GM18873 (cell line): ENCODE measurements around the gene NDUFS7.
"Not testable (repeated sequence)": the region's sequence is repeated elsewhere in the genome, so short reads cannot be mapped to it uniquely, and the experiment has no call there.

Experiments used
- ATAC-seq: cut with Tn5 transposase; IDR thresholded peaks from one replicate; pipeline ENCODE4 v1.9.1; 2021; ENCODE audit warnings: mild to moderate bottlenecking, moderate library complexity, moderate number of reproducible peaks; ENCODE audit not compliant: unreplicated experiment, low FRiP score

Gene NDUFS7

GRCh38 chr19:1416014-1416841 lies 32.5 kb downstream of the NDUFS7 start:
- no peak for ATAC-seq

GRCh38 chr19:1417145-1417544 lies 33.4 kb downstream of the NDUFS7 start:
- ATAC-seq = no peak

GRCh38 chr19:1417681-1418495 lies 34.2 kb downstream of the NDUFS7 start:
- ATAC-seq = no peak

GRCh38 chr19:1418496-1418775 lies 34.7 kb downstream of the NDUFS7 start:
- ATAC-seq = no peak

GRCh38 chr19:1418951-1419738 lies 35.4 kb downstream of the NDUFS7 start:
- ATAC-seq = no peak

- not testable (repeated sequence) for ATAC-seq
Measured at GRCh38 chr19:1420085-1420484, 36.4 kb downstream of the NDUFS7 start.

GRCh38 chr19:1420590-1420989 lies 36.9 kb downstream of the NDUFS7 start:
- ATAC-seq = no peak

- no peak for ATAC-seq
Measured at GRCh38 chr19:1421218-1421957, 37.7 kb downstream of the NDUFS7 start.

GRCh38 chr19:1421958-1422305 lies 38.2 kb downstream of the NDUFS7 start:
- no peak for ATAC-seq

GRCh38 chr19:1422360-1422759 lies 38.7 kb downstream of the NDUFS7 start:
- ATAC-seq = no peak

- no peak for ATAC-seq
Measured at GRCh38 chr19:1422943-1423342, 39.2 kb downstream of the NDUFS7 start.

GRCh38 chr19:1423436-1424191 lies 39.9 kb downstream of the NDUFS7 start:
- no peak for ATAC-seq

GRCh38 chr19:1424192-1424955 lies 40.7 kb downstream of the NDUFS7 start:
- ATAC-seq = no peak

- ATAC-seq = no peak
Measured at GRCh38 chr19:1425102-1425837, 41.6 kb downstream of the NDUFS7 start.

- ATAC-seq = no peak
Measured at GRCh38 chr19:1425902-1426301, 42.2 kb downstream of the NDUFS7 start.

- ATAC-seq = no peak
Measured at GRCh38 chr19:1426736-1427135, 43.0 kb downstream of the NDUFS7 start.

- no peak for ATAC-seq
Measured at GRCh38 chr19:1427221-1427920, 43.7 kb downstream of the NDUFS7 start.
